ENCODE measurements around the gene RBMX. TPM values are rescaled to one million over a fixed set of nuclear protein-coding genes. Genes with fewer than 3 reads are reported as not detected.
A peak's percentile ranks its signal among the peaks of the same experiment; 100 is the strongest.

The RBMX gene
- total RNA-seq, 1 experiment from 2014 or later, result 414 TPM

GRCh38 chrX:136909706-136910564, 29.4 kb upstream of the RBMX start:
- Histone ChIP-seq H2AFZ (ENCODE audit: low read length) (peak overlapping the region; percentile 43), H2AK5ac (ENCODE audit: insufficient read length, low read length) (no peak overlapping the region), H4K20me1 (ENCODE audit: control insufficient read depth, insufficient read depth, insufficient read length) (no peaks in the 10 kb centered on the region), H3K23ac (ENCODE audit: insufficient read length, low read depth, low read length) (no peak overlapping the region), H3K14ac (ENCODE audit: insufficient read depth, low read length) (no peak overlapping the region), H3K27me3 (ENCODE audit: insufficient read depth, low read length) (no peaks in the 10 kb centered on the region), H2BK120ac (ENCODE audit: low read depth, low read length, poor library complexity, severe bottlenecking) (no peak overlapping the region), H3K27ac (ENCODE audit: insufficient read length, low read depth, low read length) (no peak overlapping the region), H3K79me1 (ENCODE audit: insufficient read depth, low read depth, low read length, poor library complexity, severe bottlenecking) (no peaks in the 10 kb centered on the region), H2BK15ac (ENCODE audit: low read depth, low read length) (no peak overlapping the region), H4K91ac (ENCODE audit: insufficient read length, low read depth, low read length) (no peak overlapping the region), H3K18ac (ENCODE audit: insufficient read length, low read depth, low read length) (no peak overlapping the region), H4K5ac (ENCODE audit: insufficient read length, low read depth, low read length) (no peak overlapping the region), H4K8ac (replicated peaks; ENCODE audit: insufficient read length, low read depth, low read length) (no peak overlapping the region), H3K23me2 (ENCODE audit: insufficient read length, low read depth, low read length, poor library complexity, severe bottlenecking) (peaks cover 4% of the 10 kb centered on the region), H2BK5ac (ENCODE audit: insufficient read length, low read length) (no peak overlapping the region), H2BK12ac (ENCODE audit: insufficient read length, low read depth, low read length) (no peak overlapping the region), H3K9ac (ENCODE audit: extremely low read depth, insufficient read length, low read length) (peak overlapping the region; percentile 2), H3K4me1 (ENCODE audit: insufficient read depth, low read length) (no peaks in the 10 kb centered on the region; the same call in 1 of the 2 replicates), H3K56ac (ENCODE audit: insufficient read length, low read depth, low read length) (no peak overlapping the region), H2BK20ac (ENCODE audit: low read depth, low read length, poor library complexity, severe bottlenecking) (no peak overlapping the region), H3K4me2 (ENCODE audit: insufficient read depth, insufficient read length, low read length) (peak overlapping the region; percentile 52), H3T11ph (ENCODE audit: low read length) (no peak overlapping the region), H3K79me2 (ENCODE audit: insufficient read depth, low read length) (no peaks in the 10 kb centered on the region), H3K4ac (ENCODE audit: low read depth, low read length) (no peak overlapping the region), H3K9me3 (ENCODE audit: control insufficient read depth, low read depth, low read length) (peaks cover 14% of the 10 kb centered on the region)
- Mint-ChIP-seq H3K9me3 (peaks cover 58 to 66% of the 10 kb centered on the region in 2 experiments), H3K4me3 (peak overlapping the region; percentile 80 to 91), H3K4me1 (peaks cover 2 to 8% of the 10 kb centered on the region in 2 experiments; a peak in 2 of 4 replicates), H3K36me3 (ENCODE audit: insufficient read depth in 1 of 3, low read depth in 3 of 3) (peaks cover 0 to 4% (median 0%) of the 10 kb centered on the region in 3 experiments; a peak in 3 of 7 replicates), H3K27ac (peak overlapping the region; percentile 92 to 95 (median 95); a peak in 6 of 7 replicates), H3K27me3 (ENCODE audit: low read depth) (no peaks in the 10 kb centered on the region; the same call in 1 of the 2 replicates)
- TF ChIP-seq CTCF (conservative IDR thresholded peaks at IDR 0.05), result no peak
- peak; percentile 91 for DNase-seq
- WGBS (ENCODE audit: extremely low coverage, insufficient read length, low lambda C conversion rate), result no CpG with 5 or more reads among the region's 26 CpGs
